Measurements from ENCODE around the gene SFTPD.
"Not testable (repeated sequence)": the region's sequence is repeated elsewhere in the genome, so short reads cannot be mapped to it uniquely, and the experiment has no call there.

- TF ChIP-seq POLR2A (IDR thresholded peaks at IDR 0.05; ENCODE audit: low read depth, low read length); POLR2AphosphoS5 (IDR thresholded peaks at IDR 0.05; ENCODE audit: low read depth, low read length); TAF1 (IDR thresholded peaks at IDR 0.05; ENCODE audit: borderline replicate concordance, low read depth, low read length): not testable (repeated sequence)
These were observed 26.9 kb downstream of the SFTPD start for GRCh38 chr10:79922011-79922412.
